SK-N-SH treated with all-trans-retinoic acid at 6 μM for 48 hours (cell line): Measurements from ENCODE around the gene ATP9A.
A peak's percentile ranks its signal among the peaks of the same experiment; 100 is the strongest.

Experiments used
- ATAC-seq: fragments of 200-7000 bp; cut with Tn5 transposase; 3 replicates; pipeline ENCODE4 v1.9.1; 2020; ENCODE audit warnings: mild to moderate bottlenecking, moderate library complexity
- ARNTL ChIP-seq: fragments of 450-650 bp; formaldehyde crosslinking; IDR thresholded peaks from 2 replicates; pipeline ENCODE4 v1.5.0; 2020; ENCODE audit warnings: low read depth, mild to moderate bottlenecking, moderate library complexity, borderline replicate concordance
- BACH2 ChIP-seq: fragments of 250-450 bp; sonication (Bioruptor Pico); IDR thresholded peaks from 2 replicates; pipeline ENCODE4 v1.9.0; 2021; ENCODE audit warnings: mild to moderate bottlenecking, borderline replicate concordance
- CSDC2 ChIP-seq: fragments of 250-450 bp; sonication (Bioruptor Pico); IDR thresholded peaks from 2 replicates; pipeline ENCODE4 v1.5.0; 2020; ENCODE audit warnings: mild to moderate bottlenecking, moderate library complexity
- ESRRG ChIP-seq: fragments of 250-450 bp; sonication (Bioruptor Pico); IDR thresholded peaks from 2 replicates; pipeline ENCODE4 v1.6.1; 2021; ENCODE audit warnings: mild to moderate bottlenecking
- GLIS3 ChIP-seq: fragments of 250-450 bp; sonication (Bioruptor Pico); IDR thresholded peaks from 2 replicates; pipeline ENCODE4 v1.5.0; 2020; ENCODE audit warnings: mild to moderate bottlenecking, moderate library complexity
- ISL1 ChIP-seq: fragments of 250-450 bp; sonication (Bioruptor Pico); IDR thresholded peaks from 2 replicates; pipeline ENCODE4 v2.1.2; 2022; ENCODE audit warnings: mild to moderate bottlenecking, moderate library complexity
- OSR1 ChIP-seq: fragments of 250-450 bp; sonication (Bioruptor Pico); IDR thresholded peaks from 2 replicates; pipeline ENCODE4 v1.8.0; 2022; ENCODE audit warnings: moderate library complexity, mild to moderate bottlenecking, inconsistent platforms
- PPARA ChIP-seq: fragments of 250-450 bp; sonication (Bioruptor Pico); IDR thresholded peaks from 2 replicates; pipeline ENCODE4 v1.5.0; 2020; ENCODE audit warnings: mild to moderate bottlenecking, borderline replicate concordance
- RARB ChIP-seq: fragments of 250-450 bp; sonication (Bioruptor Pico); IDR thresholded peaks from 2 replicates; pipeline ENCODE4 v1.8.0; 2021; ENCODE audit warnings: mild to moderate bottlenecking, moderate library complexity
- SNAI2 ChIP-seq: fragments of 250-450 bp; sonication (Bioruptor Pico); IDR thresholded peaks from 2 replicates; pipeline ENCODE4 v1.5.0; 2020; ENCODE audit warnings: mild to moderate bottlenecking, moderate library complexity
- TCF4 ChIP-seq: fragments of 250-450 bp; sonication (Bioruptor Pico); IDR thresholded peaks from 2 replicates; pipeline ENCODE4 v1.8.0; 2021; ENCODE audit warnings: mild to moderate bottlenecking, moderate library complexity, borderline replicate concordance
- TOX ChIP-seq: fragments of 250-450 bp; sonication (Bioruptor Pico); IDR thresholded peaks from 2 replicates; pipeline ENCODE4 v1.8.0; 2021; ENCODE audit warnings: mild to moderate bottlenecking, moderate library complexity, borderline replicate concordance
- ZC3H10 ChIP-seq: fragments of 250-450 bp; sonication (Bioruptor Pico); IDR thresholded peaks from 2 replicates; pipeline ENCODE4 v1.5.1; 2021; ENCODE audit warnings: mild to moderate bottlenecking, moderate library complexity
- ZFP3 ChIP-seq: fragments of 250-450 bp; sonication (Bioruptor Pico); IDR thresholded peaks from 2 replicates; pipeline ENCODE4 v1.5.0; 2020; ENCODE audit warnings: mild to moderate bottlenecking, moderate library complexity
- ZFP30 ChIP-seq: fragments of 450-650 bp; formaldehyde crosslinking; IDR thresholded peaks from 2 replicates; pipeline ENCODE4 v1.5.0; 2022; ENCODE audit warnings: mild to moderate bottlenecking, moderate library complexity
- ZNF565 ChIP-seq: fragments of 450-650 bp; formaldehyde crosslinking; conservative IDR thresholded peaks from 2 replicates; pipeline ENCODE4 v1.5.0; 2020; ENCODE audit warnings: low read depth, mild to moderate bottlenecking, moderate library complexity
- ZNF70 ChIP-seq: fragments of 450-650 bp; formaldehyde crosslinking; IDR thresholded peaks from 2 replicates; pipeline ENCODE4 v1.5.0; 2020; ENCODE audit warnings: mild to moderate bottlenecking, moderate library complexity
- ZNF8 ChIP-seq: fragments of 450-650 bp; formaldehyde crosslinking; IDR thresholded peaks from 2 replicates; pipeline ENCODE4 v1.5.0; 2020; ENCODE audit warnings: mild to moderate bottlenecking, moderate library complexity
- TF ChIP-seq, protein P1 (sequence below): fragments of 250-450 bp; sonication (Bioruptor Pico); IDR thresholded peaks from 2 replicates; pipeline ENCODE4 v1.8.0; 2021; ENCODE audit warnings: low read depth, mild to moderate bottlenecking, moderate library complexity, borderline replicate concordance
- TF ChIP-seq, protein P2 (sequence below): fragments of 250-450 bp; sonication (Bioruptor Pico); IDR thresholded peaks from 2 replicates; pipeline ENCODE4 v1.5.1; 2021; ENCODE audit warnings: mild to moderate bottlenecking, moderate library complexity
- TF ChIP-seq, protein P3 (sequence below): fragments of 250-450 bp; sonication (Bioruptor Pico); IDR thresholded peaks from 2 replicates; pipeline ENCODE4 v1.5.0; 2020; ENCODE audit warnings: mild to moderate bottlenecking, moderate library complexity
- TF ChIP-seq, protein P4 (sequence below): fragments of 250-450 bp; sonication (Bioruptor Pico); IDR thresholded peaks from 2 replicates; pipeline ENCODE4 v1.8.0; 2020; ENCODE audit warnings: mild to moderate bottlenecking, moderate library complexity, borderline replicate concordance

Gene ATP9A

DNA sequence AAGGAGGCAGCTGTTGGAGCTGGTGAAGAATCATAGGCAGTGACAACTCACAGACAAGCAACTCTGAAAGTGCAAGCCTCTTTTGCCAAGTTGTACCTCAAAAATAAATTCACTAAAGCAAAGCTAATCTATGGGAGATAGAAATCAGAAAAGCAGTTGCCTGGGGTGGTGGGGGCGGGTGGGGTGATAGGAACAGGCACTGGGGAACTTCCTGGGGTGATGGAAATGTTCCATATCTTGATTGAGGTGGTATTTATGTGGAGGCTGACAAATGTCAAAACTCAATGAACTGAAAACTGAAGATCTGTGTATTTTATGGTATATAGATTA lies 52.4 kb downstream of the ATP9A start:
- TF ChIP-seq ZC3H10 (no peak), ESRRG (CRISPR knock-in tag) (no peak), BACH2 (CRISPR knock-in tag) (no peak), CSDC2 (CRISPR knock-in tag) (no peak), ZNF8 (CRISPR knock-in tag) (no peak)
- peak; percentile 47 for ATAC-seq

DNA sequence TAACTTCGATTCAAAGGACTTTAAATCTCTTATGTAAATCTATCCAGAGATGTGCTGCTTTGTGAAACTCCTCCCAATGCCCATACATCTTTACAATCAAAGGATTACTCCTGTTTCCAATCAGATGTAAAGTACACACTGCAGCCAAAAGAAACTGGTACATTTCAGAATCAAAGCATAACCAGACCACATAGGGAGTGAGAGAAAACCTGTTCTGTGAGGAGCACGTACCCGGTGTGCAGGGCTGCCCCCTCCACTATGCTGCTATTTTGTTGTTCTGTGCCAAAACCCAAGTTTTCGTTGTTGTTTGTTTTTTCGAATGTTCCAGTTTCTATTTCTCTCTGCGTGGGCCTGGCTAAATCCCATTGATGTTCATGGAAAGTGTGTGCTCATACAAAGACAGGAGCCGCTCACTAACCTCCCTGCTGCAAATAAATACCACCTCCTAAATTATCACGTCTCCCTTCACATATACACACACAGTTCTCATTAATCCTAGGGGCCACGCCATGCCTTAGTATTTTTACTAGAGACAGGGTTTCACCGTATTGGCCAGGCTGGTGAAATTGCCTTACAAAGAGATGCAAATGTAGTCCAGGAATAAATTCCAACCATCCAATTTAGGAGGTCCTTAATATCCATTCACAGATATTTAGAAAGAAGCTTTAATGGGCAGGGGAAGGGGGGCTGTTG lies 52.9 kb downstream of the ATP9A start:
- TF ChIP-seq SNAI2 (CRISPR knock-in tag), result no peak
- TF ChIP-seq ZNF8 (CRISPR knock-in tag), result no peak
- TF ChIP-seq, protein P1, sequence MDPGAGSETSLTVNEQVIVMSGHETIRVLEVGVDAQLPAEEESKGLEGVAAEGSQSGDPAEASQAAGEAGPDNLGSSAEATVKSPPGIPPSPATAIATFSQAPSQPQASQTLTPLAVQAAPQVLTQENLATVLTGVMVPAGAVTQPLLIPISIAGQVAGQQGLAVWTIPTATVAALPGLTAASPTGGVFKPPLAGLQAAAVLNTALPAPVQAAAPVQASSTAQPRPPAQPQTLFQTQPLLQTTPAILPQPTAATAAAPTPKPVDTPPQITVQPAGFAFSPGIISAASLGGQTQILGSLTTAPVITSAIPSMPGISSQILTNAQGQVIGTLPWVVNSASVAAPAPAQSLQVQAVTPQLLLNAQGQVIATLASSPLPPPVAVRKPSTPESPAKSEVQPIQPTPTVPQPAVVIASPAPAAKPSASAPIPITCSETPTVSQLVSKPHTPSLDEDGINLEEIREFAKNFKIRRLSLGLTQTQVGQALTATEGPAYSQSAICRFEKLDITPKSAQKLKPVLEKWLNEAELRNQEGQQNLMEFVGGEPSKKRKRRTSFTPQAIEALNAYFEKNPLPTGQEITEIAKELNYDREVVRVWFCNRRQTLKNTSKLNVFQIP (CRISPR knock-in tag), result no peak
- no peak for TF ChIP-seq ESRRG (CRISPR knock-in tag)
- TF ChIP-seq ZNF70 (CRISPR knock-in tag), result no peak
- no peak for TF ChIP-seq ARNTL (CRISPR knock-in tag)
- TF ChIP-seq BACH2 (CRISPR knock-in tag), result no peak
- TF ChIP-seq OSR1 (CRISPR knock-in tag), result no peak
- TF ChIP-seq ZNF565, result no peak
- TF ChIP-seq, protein P2, sequence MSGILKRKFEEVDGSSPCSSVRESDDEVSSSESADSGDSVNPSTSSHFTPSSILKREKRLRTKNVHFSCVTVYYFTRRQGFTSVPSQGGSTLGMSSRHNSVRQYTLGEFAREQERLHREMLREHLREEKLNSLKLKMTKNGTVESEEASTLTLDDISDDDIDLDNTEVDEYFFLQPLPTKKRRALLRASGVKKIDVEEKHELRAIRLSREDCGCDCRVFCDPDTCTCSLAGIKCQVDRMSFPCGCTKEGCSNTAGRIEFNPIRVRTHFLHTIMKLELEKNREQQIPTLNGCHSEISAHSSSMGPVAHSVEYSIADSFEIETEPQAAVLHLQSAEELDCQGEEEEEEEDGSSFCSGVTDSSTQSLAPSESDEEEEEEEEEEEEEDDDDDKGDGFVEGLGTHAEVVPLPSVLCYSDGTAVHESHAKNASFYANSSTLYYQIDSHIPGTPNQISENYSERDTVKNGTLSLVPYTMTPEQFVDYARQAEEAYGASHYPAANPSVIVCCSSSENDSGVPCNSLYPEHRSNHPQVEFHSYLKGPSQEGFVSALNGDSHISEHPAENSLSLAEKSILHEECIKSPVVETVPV (CRISPR knock-in tag), result no peak
- TF ChIP-seq RARB, result no peak
- TF ChIP-seq ZFP30 (CRISPR knock-in tag), result no peak
- TF ChIP-seq CSDC2 (CRISPR knock-in tag), result no peak
- no peak for TF ChIP-seq PPARA (CRISPR knock-in tag)
- TF ChIP-seq GLIS3 (CRISPR knock-in tag), result no peak
- no peak for TF ChIP-seq TOX (CRISPR knock-in tag)
- ATAC-seq, result peak; percentile 55

DNA sequence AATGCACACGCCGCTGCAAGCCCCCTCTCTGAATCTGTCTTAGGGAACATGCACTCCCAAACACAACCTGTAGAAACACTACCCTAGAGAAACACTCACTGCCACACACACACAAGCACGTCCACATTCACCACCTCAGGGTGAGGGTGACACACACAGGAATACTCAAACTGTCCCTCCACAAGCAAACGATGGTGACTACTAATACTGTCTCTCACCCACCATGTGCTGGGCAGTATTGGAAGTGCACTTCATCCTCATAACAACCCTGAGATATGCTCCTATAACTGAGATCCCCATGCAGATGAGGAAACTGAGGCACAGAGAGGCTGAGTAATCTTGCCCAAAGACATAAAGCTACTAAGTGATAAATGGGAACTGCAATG lies 55.0 kb downstream of the ATP9A start:
- ATAC-seq, result no peak
- TF ChIP-seq ISL1, result no peak
- TF ChIP-seq, protein P3, sequence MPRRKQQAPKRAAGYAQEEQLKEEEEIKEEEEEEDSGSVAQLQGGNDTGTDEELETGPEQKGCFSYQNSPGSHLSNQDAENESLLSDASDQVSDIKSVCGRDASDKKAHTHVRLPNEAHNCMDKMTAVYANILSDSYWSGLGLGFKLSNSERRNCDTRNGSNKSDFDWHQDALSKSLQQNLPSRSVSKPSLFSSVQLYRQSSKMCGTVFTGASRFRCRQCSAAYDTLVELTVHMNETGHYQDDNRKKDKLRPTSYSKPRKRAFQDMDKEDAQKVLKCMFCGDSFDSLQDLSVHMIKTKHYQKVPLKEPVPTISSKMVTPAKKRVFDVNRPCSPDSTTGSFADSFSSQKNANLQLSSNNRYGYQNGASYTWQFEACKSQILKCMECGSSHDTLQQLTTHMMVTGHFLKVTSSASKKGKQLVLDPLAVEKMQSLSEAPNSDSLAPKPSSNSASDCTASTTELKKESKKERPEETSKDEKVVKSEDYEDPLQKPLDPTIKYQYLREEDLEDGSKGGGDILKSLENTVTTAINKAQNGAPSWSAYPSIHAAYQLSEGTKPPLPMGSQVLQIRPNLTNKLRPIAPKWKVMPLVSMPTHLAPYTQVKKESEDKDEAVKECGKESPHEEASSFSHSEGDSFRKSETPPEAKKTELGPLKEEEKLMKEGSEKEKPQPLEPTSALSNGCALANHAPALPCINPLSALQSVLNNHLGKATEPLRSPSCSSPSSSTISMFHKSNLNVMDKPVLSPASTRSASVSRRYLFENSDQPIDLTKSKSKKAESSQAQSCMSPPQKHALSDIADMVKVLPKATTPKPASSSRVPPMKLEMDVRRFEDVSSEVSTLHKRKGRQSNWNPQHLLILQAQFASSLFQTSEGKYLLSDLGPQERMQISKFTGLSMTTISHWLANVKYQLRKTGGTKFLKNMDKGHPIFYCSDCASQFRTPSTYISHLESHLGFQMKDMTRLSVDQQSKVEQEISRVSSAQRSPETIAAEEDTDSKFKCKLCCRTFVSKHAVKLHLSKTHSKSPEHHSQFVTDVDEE (CRISPR knock-in tag), result no peak
- no peak for TF ChIP-seq ZNF70 (CRISPR knock-in tag)
- TF ChIP-seq ZFP3 (CRISPR knock-in tag), result no peak
- TF ChIP-seq GLIS3 (CRISPR knock-in tag), result no peak

DNA sequence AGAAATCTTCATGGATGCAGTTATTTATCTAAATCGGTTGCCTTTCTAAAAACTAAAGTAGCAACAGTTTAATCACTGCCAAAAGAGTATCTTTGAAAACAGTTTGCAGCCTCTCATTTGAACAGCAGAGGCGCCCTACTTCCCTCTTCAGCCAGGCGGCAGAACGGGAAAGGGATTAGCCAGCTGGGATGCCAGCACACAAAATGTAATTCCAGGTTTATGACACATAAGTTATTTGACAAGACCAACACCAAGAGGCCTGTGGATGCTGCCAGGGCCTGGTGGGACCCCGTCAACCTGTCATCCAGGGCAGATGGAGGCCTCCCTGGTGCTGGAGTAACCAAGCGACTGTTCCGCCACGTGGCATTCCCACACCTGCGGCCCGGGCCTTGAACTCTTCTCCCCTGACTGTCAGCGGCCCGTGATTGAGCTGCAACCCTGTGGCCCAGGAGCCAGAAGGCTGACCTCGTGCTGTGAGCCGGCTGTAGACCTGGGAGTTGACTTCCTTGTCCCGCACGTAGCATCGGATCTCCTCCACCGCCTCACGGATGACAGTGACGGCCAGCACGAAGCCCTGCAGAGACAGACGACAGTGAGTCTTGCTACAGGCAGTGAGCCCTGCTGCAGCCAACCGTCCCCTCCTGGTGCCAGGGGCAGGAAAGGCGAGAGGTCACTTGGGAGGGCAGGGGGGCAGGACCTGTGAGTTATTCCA lies 55.5 kb downstream of the ATP9A start:
- TF ChIP-seq PPARA (CRISPR knock-in tag) (no peak), CSDC2 (CRISPR knock-in tag) (no peak), TCF4 (CRISPR knock-in tag) (no peak)
- TF ChIP-seq, protein P4, sequence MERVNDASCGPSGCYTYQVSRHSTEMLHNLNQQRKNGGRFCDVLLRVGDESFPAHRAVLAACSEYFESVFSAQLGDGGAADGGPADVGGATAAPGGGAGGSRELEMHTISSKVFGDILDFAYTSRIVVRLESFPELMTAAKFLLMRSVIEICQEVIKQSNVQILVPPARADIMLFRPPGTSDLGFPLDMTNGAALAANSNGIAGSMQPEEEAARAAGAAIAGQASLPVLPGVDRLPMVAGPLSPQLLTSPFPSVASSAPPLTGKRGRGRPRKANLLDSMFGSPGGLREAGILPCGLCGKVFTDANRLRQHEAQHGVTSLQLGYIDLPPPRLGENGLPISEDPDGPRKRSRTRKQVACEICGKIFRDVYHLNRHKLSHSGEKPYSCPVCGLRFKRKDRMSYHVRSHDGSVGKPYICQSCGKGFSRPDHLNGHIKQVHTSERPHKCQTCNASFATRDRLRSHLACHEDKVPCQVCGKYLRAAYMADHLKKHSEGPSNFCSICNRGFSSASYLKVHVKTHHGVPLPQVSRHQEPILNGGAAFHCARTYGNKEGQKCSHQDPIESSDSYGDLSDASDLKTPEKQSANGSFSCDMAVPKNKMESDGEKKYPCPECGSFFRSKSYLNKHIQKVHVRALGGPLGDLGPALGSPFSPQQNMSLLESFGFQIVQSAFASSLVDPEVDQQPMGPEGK, result no peak

More for the DNA sequence above, 55.5 kb downstream of the ATP9A start:
- peak; percentile 74 for ATAC-seq
